Measurements from ENCODE around the gene JMJD4. TPM values are rescaled to one million over a fixed set of nuclear protein-coding genes. Genes with fewer than 3 reads are reported as not detected.

The JMJD4 gene
- total and polyA plus RNA-seq, 4 donors = 9.4 to 23.0 (median 15.6) TPM

- ATAC-seq (ENCODE audit: insufficient read depth, low FRiP score) = no peak
These were observed 49.3 kb downstream of the JMJD4 start for GRCh38 chr1:227685807-227686206.

More at GRCh38 chr1:227685807-227686206, 49.3 kb downstream of the JMJD4 start:
- Histone ChIP-seq H3K4me3 (no peak overlapping the region), H3K4me1 (ENCODE audit: control insufficient read depth in 5 of 5, insufficient read depth in 5 of 5, low read length in 5 of 5) (no peaks in the 10 kb centered on the region), H3K9me3 (ENCODE audit: control insufficient read depth in 4 of 4, insufficient read depth in 3 of 4, low read length in 3 of 4) (peaks cover 0 to 15% (median 12%) of the 10 kb centered on the region in 4 donors), H3K36me3 (ENCODE audit: control insufficient read depth in 4 of 4, insufficient read depth in 4 of 4, low read length in 4 of 4) (no peaks in the 10 kb centered on the region), H3K27me3 (ENCODE audit: control insufficient read depth in 3 of 3, insufficient read depth in 3 of 3, low read length in 2 of 3) (no peaks in the 10 kb centered on the region), H3K27ac (ENCODE audit: low read depth in 1 of 2, low read length in 1 of 2) (no peak overlapping the region), H3K9ac (ENCODE audit: insufficient read depth in 1 of 2, low read length in 2 of 2) (no peak overlapping the region)
- DNase-seq = no peak
- TF ChIP-seq CTCF (IDR thresholded peaks at IDR 0.05; ENCODE audit: control extremely low read depth, extremely low read depth) = no peak
- WGBS, 2 donors = 81 to 84% methylated on average over 8 of the region's 8 CpGs

Other genes starting within 250 kb of the JMJD4 start
- gene ZNF678, start 171.7 kb downstream of the JMJD4 start, total RNA-seq = 10 to 100 TPM in 1 of 2 donors, 1 to 10 TPM in 1; 7.2 to 50.7 TPM
- gene ZNF678, start 171.7 kb downstream of the JMJD4 start, polyA plus RNA-seq = 1 to 10 TPM; 1.8 to 2.1 TPM
- 10 to 100 TPM; 27.8 to 63.0 TPM for gene SNAP47, start 133 bp upstream of the JMJD4 start, total RNA-seq
- gene SNAP47, start 133 bp upstream of the JMJD4 start, polyA plus RNA-seq = 10 to 100 TPM; 10.6 to 17.7 TPM
- gene PRSS38, start 80.4 kb upstream of the JMJD4 start, total RNA-seq = not detected
- gene PRSS38, start 80.4 kb upstream of the JMJD4 start, polyA plus RNA-seq = not detected
- 1 to 10 TPM; 5.5 to 8.6 TPM for gene WNT9A, start 212.6 kb upstream of the JMJD4 start, total RNA-seq
- gene WNT9A, start 212.6 kb upstream of the JMJD4 start, polyA plus RNA-seq = 1 to 10 TPM; 2.6 to 4.3 TPM

All from lung (tissue), 12 donors.